ENCODE measurements around the gene RNF144B. TPM values are rescaled to one million over a fixed set of nuclear protein-coding genes. Genes with fewer than 3 reads are reported as not detected.

RNF144B gene
- total RNA-seq, 1 donor from 2014 or later, result 14.1 TPM

- H3K27ac ChIP-seq (replicated peaks), result no peak overlapping the region
- DNase-seq, result no peak
- no peaks in the 10 kb centered on the region for H3K36me3 ChIP-seq
- H3K4me1 ChIP-seq, result no peaks in the 10 kb centered on the region
- intact Hi-C loops (cut with micrococcal nuclease), result no loop called here
- no peak for TF ChIP-seq CTCF (IDR thresholded peaks at IDR 0.05; ENCODE audit: borderline replicate concordance)
- H3K27me3 ChIP-seq (ENCODE audit: low read depth), result peaks cover 3% of the 10 kb centered on the region
- no peaks in the 10 kb centered on the region for H3K9me3 ChIP-seq (replicated peaks)
- no peak overlapping the region for H3K4me3 ChIP-seq
Observed at GRCh38 chr6:18513253-18513798, 126.2 kb downstream of the RNF144B start.

GRCh38 chr6:18514180-18514579 is 127.0 kb downstream of the RNF144B start:
- no peak for TF ChIP-seq CTCF (IDR thresholded peaks at IDR 0.05; ENCODE audit: borderline replicate concordance)
- H3K27ac ChIP-seq (replicated peaks), result no peak overlapping the region
- no peaks in the 10 kb centered on the region for H3K9me3 ChIP-seq (replicated peaks)
- DNase-seq, result no peak
- H3K27me3 ChIP-seq (ENCODE audit: low read depth), result peaks cover 3% of the 10 kb centered on the region
- intact Hi-C loops (cut with micrococcal nuclease), result no loop called here
- H3K36me3 ChIP-seq, result no peaks in the 10 kb centered on the region
- H3K4me3 ChIP-seq, result no peak overlapping the region
- no peaks in the 10 kb centered on the region for H3K4me1 ChIP-seq

- Histone ChIP-seq H3K36me3 (no peaks in the 10 kb centered on the region), H3K4me1 (no peaks in the 10 kb centered on the region)
Observed at GRCh38 chr6:18515767-18516166, 128.6 kb downstream of the RNF144B start.

More at GRCh38 chr6:18515767-18516166, 128.6 kb downstream of the RNF144B start:
- Histone ChIP-seq H3K4me3 (no peak overlapping the region), H3K27ac (replicated peaks) (no peak overlapping the region), H3K27me3 (ENCODE audit: low read depth) (peaks cover 3% of the 10 kb centered on the region), H3K9me3 (replicated peaks) (no peaks in the 10 kb centered on the region)
- no peak for TF ChIP-seq CTCF (IDR thresholded peaks at IDR 0.05; ENCODE audit: borderline replicate concordance)
- no peak for DNase-seq
- intact Hi-C loops (cut with micrococcal nuclease), result no loop called here

Other genes starting within 250 kb of the RNF144B start
- gene TPMT, start 232.3 kb upstream of the RNF144B start, total RNA-seq, result 14.1 TPM
- 14.3 TPM for gene KDM1B, start 231.9 kb upstream of the RNF144B start, total RNA-seq
- gene DEK, start 122.8 kb upstream of the RNF144B start, total RNA-seq, result 54.0 TPM

All from left ventricle myocardium inferior (tissue), 1 donor.